SK-N-DZ (cell line): Measurements from ENCODE around the gene ACSM6.

Source experiments
- DNase-seq: peaks from one replicate; pipeline ENCODE4 v3.0.0-alpha.2; 2015; ENCODE audit warnings: low spot score

ACSM6 gene

DNA sequence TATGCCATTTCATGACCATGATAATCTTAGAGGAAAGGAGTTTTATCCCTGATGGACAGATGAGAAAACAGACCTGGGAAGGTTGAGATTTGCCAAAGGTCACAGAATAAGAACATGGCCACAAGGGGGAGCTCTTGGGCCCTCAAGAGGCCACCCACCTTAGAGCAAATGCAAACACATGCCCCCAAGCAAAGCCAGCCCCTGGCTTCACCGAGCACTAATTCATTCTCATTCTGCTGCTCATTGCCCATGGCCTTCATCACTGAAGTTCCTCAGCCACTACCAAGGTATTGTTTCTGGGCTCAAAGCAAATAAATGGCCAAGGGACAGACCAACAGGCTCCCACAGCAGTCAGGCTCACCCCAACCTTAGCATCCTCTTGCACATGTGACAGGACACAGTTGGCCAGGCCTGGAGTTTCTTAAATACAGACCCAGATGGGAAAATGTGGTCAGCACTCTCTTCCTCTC, 52.6 kb downstream of the ACSM6 start:
- DNase-seq: peak; percentile 74

DNA sequence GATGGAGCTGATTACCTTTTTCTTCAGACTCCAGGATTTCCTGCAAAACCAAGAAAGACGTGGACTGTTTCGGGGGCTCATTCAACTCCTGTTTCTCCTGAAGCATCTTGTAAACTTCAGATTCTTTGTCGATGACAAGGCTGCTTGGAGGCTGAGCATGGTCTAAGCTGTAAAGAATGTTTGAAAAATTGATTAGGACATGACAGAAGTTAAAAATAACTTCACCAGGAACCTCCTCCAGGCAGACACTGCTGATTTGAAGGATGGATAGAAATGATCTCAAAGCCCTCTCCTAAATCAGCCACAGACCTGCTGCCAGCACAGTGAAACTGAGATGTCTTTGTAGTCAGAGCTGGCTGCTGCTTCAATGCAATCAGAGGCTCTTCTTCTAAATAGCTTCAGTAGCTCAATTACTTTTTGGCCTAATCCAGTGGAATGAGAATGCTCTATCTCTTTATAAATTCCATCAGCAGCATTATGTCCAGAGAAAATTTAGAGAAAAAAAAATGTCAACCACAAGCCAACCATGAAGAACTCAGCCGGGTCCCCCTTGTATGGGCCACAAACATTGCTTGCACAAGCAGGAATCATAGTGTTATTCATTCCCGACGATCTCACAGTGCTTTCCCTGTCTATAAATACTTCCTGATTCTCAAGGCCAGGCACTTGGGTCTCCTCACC, 53.3 kb downstream of the ACSM6 start:
- DNase-seq: no peak

DNA sequence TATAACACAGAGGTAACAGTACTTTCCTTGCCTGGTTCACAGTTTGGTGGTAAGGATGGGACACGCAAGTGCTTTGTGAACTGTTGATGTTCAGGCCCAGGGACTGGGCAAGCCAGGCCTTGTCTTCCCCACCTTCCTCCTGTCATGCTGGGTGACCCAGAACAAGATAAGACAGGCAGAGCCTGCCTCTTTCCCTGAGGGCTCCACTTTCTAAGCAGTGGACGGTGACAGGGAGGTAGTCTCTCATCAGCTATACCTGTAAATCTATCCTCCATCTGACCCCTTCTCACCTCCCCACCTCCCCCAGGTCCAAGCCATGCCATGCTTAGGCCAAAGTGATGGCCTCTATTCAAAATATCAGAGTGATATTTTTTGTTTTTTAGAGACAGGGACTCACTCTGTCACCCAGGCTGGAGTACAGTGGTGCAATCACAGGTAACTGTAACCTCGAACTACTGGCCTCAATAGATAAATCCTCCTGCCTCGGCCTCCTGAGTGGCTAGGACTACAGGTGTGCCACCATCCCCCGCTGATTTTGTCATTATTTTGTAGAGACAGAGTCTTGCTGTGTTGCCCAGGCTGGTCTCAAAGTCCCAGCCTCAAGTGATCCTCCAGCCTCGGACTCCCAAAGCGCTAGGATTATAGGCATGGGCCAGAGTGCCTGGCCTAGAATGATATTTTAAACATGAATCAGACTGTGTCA, 54.0 kb downstream of the ACSM6 start:
- DNase-seq: no peak

DNA sequence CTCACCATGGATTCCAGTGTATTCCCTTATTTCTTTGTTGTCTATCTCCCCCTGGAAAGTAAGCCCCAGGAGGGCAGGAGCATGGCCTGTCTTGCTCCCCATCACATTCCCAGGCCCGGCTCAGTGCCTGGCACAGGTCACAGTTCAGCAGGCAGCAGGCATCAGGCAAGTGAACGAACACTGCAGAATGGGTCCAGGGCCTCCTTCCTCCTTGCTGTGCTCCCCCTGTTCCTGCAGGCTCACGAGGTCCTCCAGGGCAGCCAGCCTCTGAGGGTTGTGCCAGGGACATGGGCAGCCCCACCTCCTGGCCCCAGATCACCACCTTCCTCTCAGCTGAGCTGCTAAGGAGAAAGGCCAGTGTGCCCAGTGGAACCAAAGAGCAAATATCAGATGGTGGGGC, 55.0 kb downstream of the ACSM6 start:
- DNase-seq: no peak

DNA sequence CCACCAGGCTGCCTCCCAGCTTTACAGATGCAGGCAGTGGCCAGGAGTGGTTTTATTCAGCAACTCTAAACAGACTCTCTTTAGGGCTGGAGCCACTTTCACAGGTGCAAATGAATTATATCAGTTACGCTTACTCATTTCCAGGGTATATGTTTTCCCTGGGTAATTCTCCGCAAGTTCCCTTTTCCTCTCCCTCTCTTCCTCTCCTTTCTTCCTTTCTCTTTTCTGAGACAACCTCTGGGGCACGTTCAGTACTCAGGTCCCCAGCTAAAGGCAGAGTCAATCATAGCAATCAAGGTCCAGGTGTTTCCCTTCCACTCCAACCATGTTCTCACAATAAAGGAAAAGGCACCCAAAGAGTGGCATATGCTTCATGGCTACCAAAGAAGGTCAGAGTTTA, 55.4 kb downstream of the ACSM6 start:
- DNase-seq: no peak

DNA sequence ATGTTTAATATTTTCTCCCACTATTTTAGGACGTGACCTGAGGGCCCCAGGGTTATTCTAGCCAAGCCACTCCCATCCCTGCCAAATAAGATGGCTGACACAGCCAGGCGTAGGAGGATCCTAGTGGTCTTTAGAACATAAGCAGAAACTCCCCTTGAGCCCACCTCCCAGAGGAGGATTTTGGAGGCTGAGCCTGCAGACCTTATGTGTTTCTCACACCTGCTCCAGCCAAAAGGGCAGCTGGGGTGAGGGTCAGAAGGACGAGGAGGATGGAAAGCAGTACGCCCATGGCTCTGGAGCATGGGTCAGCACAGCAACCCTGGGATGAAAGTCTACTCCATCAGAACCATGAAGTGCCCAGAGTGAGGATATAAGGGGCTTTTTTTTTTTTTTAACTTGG, 56.8 kb downstream of the ACSM6 start:
- no peak for DNase-seq

DNA sequence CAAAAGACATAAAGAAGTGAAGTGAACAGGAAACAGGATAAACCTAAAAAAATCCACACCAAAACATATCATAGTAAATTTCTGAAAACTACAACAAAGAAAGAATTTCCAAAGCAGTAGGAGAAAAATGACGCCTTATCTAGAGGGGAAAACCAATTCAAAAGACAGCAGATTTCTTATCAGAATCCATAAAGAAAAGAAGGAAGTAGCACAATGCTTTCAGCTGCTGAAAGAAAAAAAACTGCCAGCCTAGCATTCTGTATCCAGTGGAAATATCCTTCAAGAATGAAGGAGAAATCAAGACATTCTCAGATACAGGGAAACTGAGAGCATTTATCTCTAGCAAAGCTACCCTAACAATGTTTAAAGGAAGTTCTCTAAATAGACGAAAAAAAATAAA, 59.0 kb downstream of the ACSM6 start:
- no peak for DNase-seq

DNA sequence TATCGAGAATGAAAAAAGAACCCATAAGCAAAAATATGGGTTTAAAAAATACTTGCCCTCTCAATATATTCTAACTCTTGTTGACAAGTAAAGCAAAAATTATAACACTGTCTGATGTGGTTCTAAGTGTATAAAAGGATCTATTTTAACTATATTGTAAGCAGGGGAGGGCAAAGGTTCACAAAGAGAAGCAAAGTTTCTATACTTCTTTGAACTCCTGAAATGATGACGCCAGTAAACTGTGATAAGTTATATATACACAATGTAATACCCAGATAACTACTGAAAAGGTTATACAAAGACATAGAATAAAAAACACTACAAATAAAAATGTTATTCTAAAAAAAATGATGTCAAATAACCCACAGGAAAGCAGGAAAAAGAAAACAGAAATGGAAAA, 59.6 kb downstream of the ACSM6 start:
- no peak for DNase-seq

DNA sequence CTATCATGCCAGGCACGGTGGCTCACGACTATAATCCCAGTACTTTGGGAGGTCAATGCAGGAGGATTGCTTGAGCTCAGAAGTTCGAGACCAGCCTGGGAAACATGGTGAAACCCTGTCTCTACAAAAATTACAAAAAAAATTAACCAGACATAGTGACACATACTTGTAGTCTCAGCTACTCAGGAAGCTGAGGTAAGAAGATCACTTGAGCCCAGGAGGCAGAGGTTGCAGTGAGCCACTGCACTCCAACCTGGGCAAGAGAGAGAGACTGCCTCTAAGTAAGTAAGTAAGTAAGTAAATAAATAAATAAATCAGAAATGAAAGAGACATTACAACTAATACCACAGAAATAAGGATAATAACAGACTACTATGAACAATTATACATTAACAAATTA, 60.6 kb downstream of the ACSM6 start:
- DNase-seq: no peak

DNA sequence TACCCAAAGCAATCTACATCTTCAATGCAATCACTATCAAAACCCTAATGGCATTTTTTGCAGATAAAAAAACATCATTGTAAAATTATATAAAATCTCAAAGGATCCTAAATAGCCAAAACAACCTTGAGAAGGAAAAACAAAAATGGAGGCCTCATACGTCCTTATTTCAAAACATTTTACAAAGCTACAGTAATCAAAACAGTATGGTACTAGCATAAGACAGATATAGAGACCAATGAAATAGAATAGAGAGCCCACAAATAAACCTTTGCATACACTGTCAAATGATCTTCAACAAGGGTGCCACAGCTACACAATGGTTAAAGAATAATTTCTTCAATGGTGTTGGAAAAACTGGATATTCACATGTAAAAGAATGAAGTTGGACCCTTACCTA, 62.2 kb downstream of the ACSM6 start:
- no peak for DNase-seq

DNA sequence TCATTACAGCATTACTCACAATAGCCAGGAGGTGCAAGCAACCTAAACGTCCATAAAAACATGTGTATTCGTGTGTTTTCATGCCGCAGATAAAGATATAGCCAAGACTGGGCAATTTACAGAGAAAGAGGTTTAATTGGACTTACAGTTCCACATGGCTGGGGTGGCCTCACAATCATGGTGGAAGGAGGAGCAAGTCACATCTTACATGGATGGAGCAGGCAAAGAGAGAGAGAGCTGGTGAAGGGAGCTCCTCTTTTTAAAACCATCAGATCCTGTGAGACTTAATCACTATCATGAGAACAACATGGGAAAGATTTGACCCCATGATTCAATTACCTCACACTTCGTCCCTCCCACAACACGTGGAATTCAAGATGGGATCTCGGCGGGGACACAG, 63.8 kb downstream of the ACSM6 start:
- no peak for DNase-seq

DNA sequence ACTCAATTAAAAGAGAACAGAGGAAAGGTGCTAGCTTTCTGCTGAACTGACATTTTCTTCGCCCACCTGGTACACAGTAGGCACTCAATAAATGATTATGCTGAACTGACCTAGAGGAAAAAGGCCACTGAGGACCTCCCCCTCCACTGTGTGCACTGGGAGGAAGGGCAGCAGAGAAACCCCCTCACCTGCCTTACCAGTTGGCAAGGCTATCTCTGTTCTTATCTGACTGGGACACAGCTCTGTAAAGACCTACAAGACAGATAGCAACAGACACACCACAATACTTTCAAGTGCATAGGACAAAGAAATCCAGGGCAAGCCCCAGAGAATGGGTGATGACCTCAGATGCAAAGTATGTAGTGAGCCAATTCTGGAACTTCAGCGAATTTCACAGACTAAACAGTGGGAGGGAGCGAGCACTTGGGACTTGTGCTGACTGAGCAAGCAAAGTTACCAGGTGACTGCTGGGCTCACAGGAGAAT, 66.4 kb downstream of the ACSM6 start:
- DNase-seq: no peak

DNA sequence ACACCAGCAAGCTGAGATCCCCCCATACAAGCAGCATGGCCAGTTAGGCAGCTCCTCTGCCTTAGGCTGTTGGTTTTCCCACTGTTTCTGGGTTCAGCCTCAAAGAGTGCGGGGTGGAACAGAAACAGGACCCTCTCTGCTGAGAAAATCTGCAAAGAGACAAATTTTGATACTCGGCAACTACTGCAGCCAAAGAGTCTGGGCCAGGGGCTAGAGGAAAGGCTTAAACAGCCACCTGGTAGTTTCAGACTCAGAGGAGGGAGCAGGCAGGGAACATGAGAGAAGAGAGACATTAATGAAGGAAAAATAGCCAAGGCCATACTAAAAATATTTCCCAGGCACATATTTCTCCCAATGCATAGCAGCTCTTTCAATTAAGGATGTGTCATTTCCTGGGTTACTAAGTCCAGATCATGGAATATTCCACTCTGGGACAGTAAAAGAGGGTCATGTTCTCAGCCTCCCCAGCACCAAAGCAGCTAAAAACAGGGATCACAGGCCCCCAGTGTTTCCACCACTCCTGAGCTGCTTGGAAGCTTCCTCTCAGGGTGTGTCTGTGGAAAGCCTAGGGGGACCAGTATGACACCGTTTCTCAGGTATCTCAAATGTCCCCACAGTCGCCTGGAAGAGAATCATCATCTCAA, 67.0 kb downstream of the ACSM6 start:
- no peak for DNase-seq

DNA sequence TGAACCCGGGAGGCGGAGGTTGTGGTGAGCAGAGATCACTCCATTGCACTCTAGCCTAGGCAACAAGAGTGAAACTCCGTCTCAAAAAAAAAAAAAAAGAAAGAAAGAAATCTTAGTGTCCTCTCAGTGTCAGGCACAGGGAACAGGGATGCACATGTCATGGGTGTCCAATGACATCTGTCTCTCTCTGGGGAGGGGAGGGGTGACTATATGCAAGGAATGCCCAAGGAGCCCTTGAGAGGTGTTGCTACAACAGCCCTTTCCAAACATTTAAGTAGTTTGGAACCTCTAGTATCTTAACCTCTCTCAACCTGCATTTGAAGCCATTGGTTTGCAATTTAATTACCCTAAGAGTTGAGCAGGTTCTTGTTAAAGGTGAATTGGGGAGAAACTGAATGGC, 67.9 kb downstream of the ACSM6 start:
- no peak for DNase-seq

DNA sequence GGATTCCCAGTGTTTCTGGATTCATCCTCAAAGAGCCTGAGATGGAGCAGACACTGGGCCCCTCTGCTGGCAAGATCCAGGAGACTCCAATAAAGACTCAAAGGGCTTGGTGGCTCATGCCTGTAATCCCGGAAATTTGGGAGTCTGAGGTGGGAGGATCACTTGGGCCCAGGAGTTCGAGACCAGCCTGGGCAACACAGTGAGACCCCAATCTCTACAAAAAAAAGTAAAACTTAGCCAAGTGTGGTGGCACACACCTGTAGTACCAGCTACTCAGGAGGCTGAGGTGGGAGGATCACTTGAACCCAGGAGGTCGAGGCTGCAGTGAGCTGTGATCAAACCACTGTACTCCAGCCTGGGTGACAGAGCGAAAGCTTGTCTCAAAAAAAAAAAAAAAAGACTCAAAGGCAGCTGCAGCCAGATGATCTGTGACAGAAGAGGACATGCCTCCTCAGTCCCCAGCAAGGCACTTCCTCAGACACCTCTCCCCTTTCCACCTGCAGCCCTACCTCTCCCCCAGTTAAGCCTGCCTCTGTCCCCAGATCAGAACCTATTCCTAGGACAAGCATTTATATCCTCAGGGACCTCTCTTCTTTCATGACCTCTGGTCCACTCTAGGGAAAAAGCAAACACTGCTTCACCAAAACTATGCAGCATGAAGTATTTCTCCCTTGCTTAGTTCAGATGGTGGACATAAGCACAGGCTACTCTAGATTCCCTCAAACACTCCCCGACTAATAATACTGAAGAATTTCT, 68.9 kb downstream of the ACSM6 start:
- DNase-seq: no peak

DNA sequence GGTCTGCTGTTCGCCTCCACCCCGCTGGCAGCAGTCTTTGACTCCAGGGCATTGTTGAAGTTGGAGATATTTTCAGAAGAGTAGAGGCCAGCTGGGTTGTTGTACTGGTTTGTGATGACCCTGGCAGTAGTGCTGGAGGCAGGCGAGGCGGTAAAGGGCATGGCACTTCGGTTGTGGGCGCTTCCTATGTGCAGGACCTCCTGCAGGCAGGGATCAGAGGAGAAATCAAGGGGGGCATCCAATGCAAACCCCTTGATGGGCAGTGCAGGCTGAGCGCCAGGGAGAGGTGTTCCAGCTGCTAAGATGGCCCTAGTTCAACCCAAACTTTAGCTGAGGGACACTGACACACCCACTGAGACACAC, 69.8 kb downstream of the ACSM6 start:
- no peak for DNase-seq

DNA sequence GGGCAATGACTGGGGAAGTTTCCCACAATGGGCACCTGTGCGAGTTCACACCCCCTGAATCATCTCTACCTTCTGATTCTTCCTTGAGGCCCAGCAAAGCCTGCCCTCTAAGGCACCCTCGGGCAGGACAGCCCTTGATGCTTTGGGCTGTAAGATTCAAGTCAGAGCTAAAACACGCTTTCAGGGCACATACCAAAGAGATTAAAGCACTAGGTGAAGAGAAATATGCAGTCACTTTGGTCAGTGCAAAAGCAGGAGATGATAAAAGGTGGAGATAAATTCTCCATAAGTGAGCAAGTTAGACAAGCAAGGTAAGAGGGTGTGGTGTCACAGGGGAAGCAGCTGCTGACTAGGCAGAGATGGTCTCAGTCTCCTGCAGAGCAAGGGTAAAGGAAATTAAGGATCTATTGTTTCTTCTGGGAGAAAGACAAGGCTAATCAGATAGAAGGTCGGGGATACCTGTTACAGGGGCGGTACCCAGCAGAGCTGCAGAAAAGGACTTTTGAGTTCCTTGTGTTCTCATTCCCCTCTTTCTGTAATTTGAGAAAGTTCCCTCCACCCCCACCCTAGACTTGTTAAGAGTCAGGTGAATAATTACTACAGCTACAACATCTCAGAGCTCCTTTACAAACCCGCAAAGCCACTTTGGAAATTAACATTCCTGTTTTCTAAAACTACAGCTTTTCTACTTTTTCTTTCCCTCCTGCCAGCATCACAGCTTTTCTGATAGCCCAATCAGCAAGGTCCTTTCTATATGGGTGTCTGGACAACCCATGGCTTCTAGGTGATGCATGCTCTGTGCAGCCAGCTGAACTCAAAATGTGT, 70.4 kb downstream of the ACSM6 start:
- DNase-seq: no peak

DNA sequence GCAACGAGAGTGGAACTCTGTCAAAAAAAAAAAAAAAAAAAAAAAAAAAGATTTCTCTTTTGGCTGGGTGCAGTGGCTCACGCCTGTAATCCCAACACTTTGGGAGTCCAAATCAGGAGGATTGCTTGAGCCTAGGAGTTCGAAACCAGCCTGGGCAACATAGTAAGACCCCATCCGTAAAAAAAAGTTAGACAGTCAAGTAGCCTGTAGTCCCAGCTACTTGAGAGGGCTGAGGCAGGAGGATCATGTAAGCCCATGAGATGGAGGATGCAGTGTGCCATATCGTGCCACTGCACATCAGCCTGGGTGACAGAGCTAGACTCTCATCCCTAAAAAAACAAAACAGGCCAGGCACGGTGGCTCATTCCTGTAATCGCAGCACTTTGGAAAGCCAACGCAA, 71.5 kb downstream of the ACSM6 start:
- no peak for DNase-seq

DNA sequence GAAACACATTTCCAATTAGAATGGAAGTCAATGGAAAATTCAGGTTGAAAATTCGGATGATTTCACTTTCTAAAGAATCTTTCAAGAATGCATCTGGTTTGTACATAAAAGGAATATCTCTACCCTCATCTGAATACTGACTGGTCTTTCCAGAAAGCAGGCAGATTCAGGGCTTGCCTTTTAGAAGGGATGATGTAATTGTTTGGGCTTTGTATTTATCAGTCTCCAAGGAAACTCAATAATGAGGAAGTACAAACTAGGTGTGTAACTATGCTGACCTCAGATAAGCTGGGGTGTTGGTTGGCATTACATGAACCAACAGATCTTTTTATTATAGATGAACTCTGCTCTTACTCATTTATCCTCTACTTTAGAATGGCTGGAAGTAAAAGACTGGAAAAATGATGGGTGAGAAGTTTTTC, 72.6 kb downstream of the ACSM6 start:
- DNase-seq: no peak

DNA sequence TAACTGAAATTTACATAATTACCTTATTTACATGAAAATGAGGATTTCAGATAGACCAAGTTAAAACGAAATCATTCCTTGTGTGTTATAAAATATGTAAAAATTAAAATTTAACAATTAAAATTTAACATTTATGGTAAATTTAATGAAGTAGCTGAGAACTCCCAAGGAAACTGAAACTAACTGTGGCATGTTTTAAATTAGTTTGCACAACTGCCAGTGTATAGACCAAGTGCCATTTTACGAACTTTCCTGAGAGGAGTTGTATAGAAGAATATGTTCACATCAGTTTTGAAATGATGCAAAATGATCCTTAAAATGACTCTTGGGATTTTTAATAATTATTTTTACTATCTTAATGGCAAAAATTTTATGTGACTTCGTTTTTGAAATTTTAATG, 73.2 kb downstream of the ACSM6 start:
- no peak for DNase-seq

DNA sequence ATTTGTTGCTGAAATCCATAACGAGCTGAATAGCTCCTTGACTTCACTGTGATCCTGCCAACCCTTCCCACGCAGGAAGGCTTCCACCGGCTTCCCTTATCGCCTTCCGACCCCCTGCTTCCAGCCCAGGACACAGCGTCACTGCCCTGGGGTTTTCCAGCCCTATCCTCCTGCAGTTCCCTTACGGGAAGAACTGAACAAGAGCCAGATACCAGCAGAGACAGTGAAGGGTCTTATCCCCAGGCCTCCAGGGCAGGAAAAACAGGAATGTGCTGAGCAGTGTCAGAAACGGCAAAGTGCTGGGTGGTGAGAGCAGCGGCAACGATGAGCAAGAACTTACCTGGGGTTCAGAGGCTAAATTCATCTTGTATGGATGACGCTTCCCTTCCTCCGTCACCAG, 74.4 kb downstream of the ACSM6 start:
- no peak for DNase-seq
